HepG2 (cell line): ENCODE results near the gene SMG7. TPM values are rescaled to one million over a fixed set of nuclear protein-coding genes. Genes with fewer than 3 reads are reported as not detected.
A peak's percentile ranks its signal among the peaks of the same experiment; 100 is the strongest.

Experiments
- ADNP ChIP-seq: sonication (generic); formaldehyde crosslinking; IDR thresholded peaks from 2 replicates; pipeline ENCODE4 v1.4.0; 2020; ENCODE audit warnings: missing genetic modification reagents
- AGO2 ChIP-seq: fragments of 200-400 bp; formaldehyde crosslinking; optimal IDR thresholded peaks from 2 replicates; pipeline ENCODE3; 2017; ENCODE audit warnings: mild to moderate bottlenecking, low read depth, low read length, moderate library complexity
- CBX5 ChIP-seq: sonication (generic); formaldehyde crosslinking; IDR thresholded peaks from 2 replicates; pipeline ENCODE4 v1.4.0; 2020; ENCODE audit warnings: missing genetic modification reagents, borderline replicate concordance
- FOXO1 ChIP-seq: sonication (generic); formaldehyde crosslinking; IDR thresholded peaks from 2 replicates; pipeline ENCODE4 v1.4.0; 2020; ENCODE audit warnings: missing genetic modification reagents
- MEIS1 ChIP-seq: sonication (generic); formaldehyde crosslinking; IDR thresholded peaks from 2 replicates; pipeline ENCODE4 v1.9.0; 2021; ENCODE audit warnings: mild to moderate bottlenecking, missing genetic modification reagents, moderate library complexity, borderline replicate concordance
- PHF8 ChIP-seq: sonication (generic); formaldehyde crosslinking; IDR thresholded peaks from 2 replicates; pipeline ENCODE4 v1.5.0; 2020; ENCODE audit warnings: missing genetic modification reagents
- POLR2A ChIP-seq, 2 experiments: IDR thresholded peaks; 2 replicates each; pipeline ENCODE4 v1.6.1; 2011; ENCODE audit warnings: low read depth in 2 of 2, low read length in 2 of 2, mild to moderate bottlenecking in 1 of 2, moderate library complexity in 1 of 2; ENCODE audit not compliant: insufficient read depth in 1 of 2
- YEATS4 ChIP-seq: sonication (generic); formaldehyde crosslinking; IDR thresholded peaks from 2 replicates; pipeline ENCODE4 v1.4.0; 2020; ENCODE audit warnings: missing genetic modification reagents, borderline replicate concordance
- ZNF101 ChIP-seq: sonication (generic); formaldehyde crosslinking; IDR thresholded peaks from 2 replicates; pipeline ENCODE4 v1.4.0; 2020; ENCODE audit warnings: mild to moderate bottlenecking, low read depth, missing genetic modification reagents, borderline replicate concordance
- ZNF230 ChIP-seq: sonication (generic); formaldehyde crosslinking; IDR thresholded peaks from 2 replicates; pipeline ENCODE4 v1.4.0; 2020; ENCODE audit warnings: mild to moderate bottlenecking, missing genetic modification reagents
- ZNF33A ChIP-seq: sonication (generic); formaldehyde crosslinking; IDR thresholded peaks from 2 replicates; pipeline ENCODE4 v1.5.1; 2020; ENCODE audit warnings: missing genetic modification reagents, mild to moderate bottlenecking, moderate library complexity, borderline replicate concordance
- ZNF44 ChIP-seq: sonication (generic); formaldehyde crosslinking; IDR thresholded peaks from 2 replicates; pipeline ENCODE4 v1.5.1; 2020; ENCODE audit warnings: mild to moderate bottlenecking, missing genetic modification reagents
- ZNF816 ChIP-seq: sonication (generic); formaldehyde crosslinking; IDR thresholded peaks from 2 replicates; pipeline ENCODE4 v1.8.0; 2022; ENCODE audit warnings: missing genetic modification reagents, mild to moderate bottlenecking, borderline replicate concordance
- ZNF879 ChIP-seq: sonication (generic); formaldehyde crosslinking; IDR thresholded peaks from 2 replicates; pipeline ENCODE4 v1.8.1; 2023; ENCODE audit warnings: missing genetic modification reagents
- polyA plus RNA-seq, 8 experiments: library from polyadenylated mRNA; depleted of rRNA in 3 of 8; stranded (reverse) in 7 of 8; unstranded in 1 of 8; fragments of >200 nt; fragmentation: Illumina TruSeq in 4 of 8; extraction: Trizol in 4 of 8; gene quantifications; 2 replicates each; pipeline versions ENCODE4 v1.2.1 to v1.2.3, GENCODE V29; 2011 to 2016; ENCODE audit warnings: low read depth in 4 of 8, missing spikeins in 1 of 8, mixed read lengths in 1 of 8; ENCODE audit not compliant: insufficient read depth in 1 of 8
- total RNA-seq, 5 experiments: library from RNA; depleted of rRNA; stranded (reverse); fragments of >200 nt; fragmentation: Illumina TruSeq; extraction: Trizol; gene quantifications; 2 replicates each; pipeline ENCODE4 v1.2.3, GENCODE V29; 2016; ENCODE audit warnings: low read depth in 1 of 5
- TF ChIP-seq, protein P1 (sequence below): sonication (generic); formaldehyde crosslinking; IDR thresholded peaks from 2 replicates; pipeline ENCODE4 v1.4.0; 2020; ENCODE audit warnings: mild to moderate bottlenecking, missing genetic modification reagents
- TF ChIP-seq, protein P2 (sequence below): sonication (generic); formaldehyde crosslinking; conservative IDR thresholded peaks from 2 replicates; pipeline ENCODE4 v1.4.0; 2020; ENCODE audit warnings: mild to moderate bottlenecking, missing genetic modification reagents, moderate library complexity
- TF ChIP-seq, protein P3 (sequence below): sonication (generic); formaldehyde crosslinking; IDR thresholded peaks from 2 replicates; pipeline ENCODE4 v1.5.1; 2020; ENCODE audit warnings: missing genetic modification reagents, mild to moderate bottlenecking, borderline replicate concordance
- TF ChIP-seq, protein P4 (sequence below): sonication (generic); formaldehyde crosslinking; IDR thresholded peaks from 2 replicates; pipeline ENCODE4 v1.5.1; 2020; ENCODE audit warnings: missing genetic modification reagents, mild to moderate bottlenecking, borderline replicate concordance
- TF ChIP-seq, protein P5 (sequence below): IDR thresholded peaks from 2 replicates; pipeline ENCODE4 v1.6.1; 2016; ENCODE audit warnings: missing genetic modification reagents, missing compliant biosample characterization

The SMG7 gene
- total and polyA plus RNA-seq, 2 of the 13 experiments (the other 11 are each of a cell fraction or from before 2014, with no cell fraction given): 14.9 to 27.9 TPM

DNA sequence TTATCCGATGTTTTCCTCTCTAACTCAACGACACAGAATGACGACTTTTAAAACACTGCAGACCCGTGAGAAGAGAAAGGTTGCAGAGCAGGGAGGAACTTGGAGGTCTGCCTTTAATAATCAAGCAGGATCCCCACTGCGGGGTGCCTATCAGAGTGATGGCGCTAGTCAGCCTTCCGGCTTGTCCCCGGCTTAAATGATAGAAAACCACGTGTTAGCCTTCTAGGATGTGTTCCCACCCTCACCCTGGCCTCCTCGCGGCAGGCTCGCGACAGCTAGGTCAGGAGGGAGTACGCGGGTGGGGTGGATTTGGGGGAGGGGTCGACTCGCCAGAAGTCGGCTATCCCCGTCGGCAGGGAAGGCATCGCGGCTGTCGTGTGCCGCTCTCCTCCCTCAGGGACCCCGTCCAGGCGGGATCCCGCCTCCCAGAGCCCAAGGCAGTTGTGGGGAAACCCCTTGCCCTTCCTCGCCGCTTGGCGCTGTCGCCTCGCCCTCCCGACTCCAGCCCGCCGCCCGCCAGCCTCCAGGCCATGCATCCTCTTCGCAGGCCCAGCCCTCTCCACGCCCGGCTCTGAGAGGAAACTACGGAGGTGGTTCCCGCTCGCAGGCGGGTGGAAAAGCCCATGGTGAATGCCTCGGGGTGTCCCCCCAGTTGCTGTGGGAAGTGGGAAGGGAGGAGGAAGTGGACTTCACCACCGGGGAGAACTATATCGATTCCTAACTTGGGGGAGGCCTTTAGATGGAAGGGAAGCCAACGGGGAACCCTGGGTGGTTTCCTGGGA lies 1.1 kb upstream of the SMG7 start (continued):
- peak; percentile 69; the same call in 1 of the 2 replicates for TF ChIP-seq PHF8 (CRISPR knock-in tag)
- TF ChIP-seq, protein P1, sequence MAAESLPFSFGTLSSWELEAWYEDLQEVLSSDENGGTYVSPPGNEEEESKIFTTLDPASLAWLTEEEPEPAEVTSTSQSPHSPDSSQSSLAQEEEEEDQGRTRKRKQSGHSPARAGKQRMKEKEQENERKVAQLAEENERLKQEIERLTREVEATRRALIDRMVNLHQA (CRISPR knock-in tag): no peak
- TF ChIP-seq, protein P2, sequence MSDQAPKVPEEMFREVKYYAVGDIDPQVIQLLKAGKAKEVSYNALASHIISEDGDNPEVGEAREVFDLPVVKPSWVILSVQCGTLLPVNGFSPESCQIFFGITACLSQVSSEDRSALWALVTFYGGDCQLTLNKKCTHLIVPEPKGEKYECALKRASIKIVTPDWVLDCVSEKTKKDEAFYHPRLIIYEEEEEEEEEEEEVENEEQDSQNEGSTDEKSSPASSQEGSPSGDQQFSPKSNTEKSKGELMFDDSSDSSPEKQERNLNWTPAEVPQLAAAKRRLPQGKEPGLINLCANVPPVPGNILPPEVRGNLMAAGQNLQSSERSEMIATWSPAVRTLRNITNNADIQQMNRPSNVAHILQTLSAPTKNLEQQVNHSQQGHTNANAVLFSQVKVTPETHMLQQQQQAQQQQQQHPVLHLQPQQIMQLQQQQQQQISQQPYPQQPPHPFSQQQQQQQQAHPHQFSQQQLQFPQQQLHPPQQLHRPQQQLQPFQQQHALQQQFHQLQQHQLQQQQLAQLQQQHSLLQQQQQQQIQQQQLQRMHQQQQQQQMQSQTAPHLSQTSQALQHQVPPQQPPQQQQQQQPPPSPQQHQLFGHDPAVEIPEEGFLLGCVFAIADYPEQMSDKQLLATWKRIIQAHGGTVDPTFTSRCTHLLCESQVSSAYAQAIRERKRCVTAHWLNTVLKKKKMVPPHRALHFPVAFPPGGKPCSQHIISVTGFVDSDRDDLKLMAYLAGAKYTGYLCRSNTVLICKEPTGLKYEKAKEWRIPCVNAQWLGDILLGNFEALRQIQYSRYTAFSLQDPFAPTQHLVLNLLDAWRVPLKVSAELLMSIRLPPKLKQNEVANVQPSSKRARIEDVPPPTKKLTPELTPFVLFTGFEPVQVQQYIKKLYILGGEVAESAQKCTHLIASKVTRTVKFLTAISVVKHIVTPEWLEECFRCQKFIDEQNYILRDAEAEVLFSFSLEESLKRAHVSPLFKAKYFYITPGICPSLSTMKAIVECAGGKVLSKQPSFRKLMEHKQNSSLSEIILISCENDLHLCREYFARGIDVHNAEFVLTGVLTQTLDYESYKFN (CRISPR knock-in tag): no peak; the same call in 1 of the 2 replicates
- TF ChIP-seq YEATS4 (CRISPR knock-in tag): 0 out of 2 replicates have a peak, but pooled peaks have one; percentile 20
- TF ChIP-seq CBX5: no peak; the same call in 1 of the 2 replicates
- no peak; the same call in 1 of the 2 replicates for TF ChIP-seq ZNF44 (CRISPR knock-in tag)
- no peak for TF ChIP-seq ZNF230 (CRISPR knock-in tag)
- peak; percentile 43 for TF ChIP-seq MEIS1
- no peak for TF ChIP-seq ZNF101 (CRISPR knock-in tag)
- TF ChIP-seq FOXO1 (CRISPR knock-in tag): no peak
- TF ChIP-seq ZNF879 (CRISPR knock-in tag): peak; percentile 69; the same call in 1 of the 2 replicates
- TF ChIP-seq, protein P3, sequence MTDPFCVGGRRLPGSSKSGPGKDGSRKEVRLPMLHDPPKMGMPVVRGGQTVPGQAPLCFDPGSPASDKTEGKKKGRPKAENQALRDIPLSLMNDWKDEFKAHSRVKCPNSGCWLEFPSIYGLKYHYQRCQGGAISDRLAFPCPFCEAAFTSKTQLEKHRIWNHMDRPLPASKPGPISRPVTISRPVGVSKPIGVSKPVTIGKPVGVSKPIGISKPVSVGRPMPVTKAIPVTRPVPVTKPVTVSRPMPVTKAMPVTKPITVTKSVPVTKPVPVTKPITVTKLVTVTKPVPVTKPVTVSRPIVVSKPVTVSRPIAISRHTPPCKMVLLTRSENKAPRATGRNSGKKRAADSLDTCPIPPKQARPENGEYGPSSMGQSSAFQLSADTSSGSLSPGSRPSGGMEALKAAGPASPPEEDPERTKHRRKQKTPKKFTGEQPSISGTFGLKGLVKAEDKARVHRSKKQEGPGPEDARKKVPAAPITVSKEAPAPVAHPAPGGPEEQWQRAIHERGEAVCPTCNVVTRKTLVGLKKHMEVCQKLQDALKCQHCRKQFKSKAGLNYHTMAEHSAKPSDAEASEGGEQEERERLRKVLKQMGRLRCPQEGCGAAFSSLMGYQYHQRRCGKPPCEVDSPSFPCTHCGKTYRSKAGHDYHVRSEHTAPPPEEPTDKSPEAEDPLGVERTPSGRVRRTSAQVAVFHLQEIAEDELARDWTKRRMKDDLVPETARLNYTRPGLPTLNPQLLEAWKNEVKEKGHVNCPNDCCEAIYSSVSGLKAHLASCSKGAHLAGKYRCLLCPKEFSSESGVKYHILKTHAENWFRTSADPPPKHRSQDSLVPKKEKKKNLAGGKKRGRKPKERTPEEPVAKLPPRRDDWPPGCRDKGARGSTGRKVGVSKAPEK (CRISPR knock-in tag): peak; percentile 8; the same call in 1 of the 2 replicates
- peak; percentile 40; the same call in 1 of the 2 replicates for TF ChIP-seq ZNF816
- TF ChIP-seq AGO2: peak; percentile 86
- TF ChIP-seq, protein P4, sequence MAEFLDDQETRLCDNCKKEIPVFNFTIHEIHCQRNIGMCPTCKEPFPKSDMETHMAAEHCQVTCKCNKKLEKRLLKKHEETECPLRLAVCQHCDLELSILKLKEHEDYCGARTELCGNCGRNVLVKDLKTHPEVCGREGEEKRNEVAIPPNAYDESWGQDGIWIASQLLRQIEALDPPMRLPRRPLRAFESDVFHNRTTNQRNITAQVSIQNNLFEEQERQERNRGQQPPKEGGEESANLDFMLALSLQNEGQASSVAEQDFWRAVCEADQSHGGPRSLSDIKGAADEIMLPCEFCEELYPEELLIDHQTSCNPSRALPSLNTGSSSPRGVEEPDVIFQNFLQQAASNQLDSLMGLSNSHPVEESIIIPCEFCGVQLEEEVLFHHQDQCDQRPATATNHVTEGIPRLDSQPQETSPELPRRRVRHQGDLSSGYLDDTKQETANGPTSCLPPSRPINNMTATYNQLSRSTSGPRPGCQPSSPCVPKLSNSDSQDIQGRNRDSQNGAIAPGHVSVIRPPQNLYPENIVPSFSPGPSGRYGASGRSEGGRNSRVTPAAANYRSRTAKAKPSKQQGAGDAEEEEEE (CRISPR knock-in tag): no peak
- peak; percentile 47 to 68; a peak in 2 of 4 replicates for TF ChIP-seq POLR2A (IDR thresholded peaks at IDR 0.05; ENCODE audit: insufficient read depth in 1 of 2, low read depth in 2 of 2, low read length in 2 of 2)
- TF ChIP-seq ZNF33A: no peak
- TF ChIP-seq, protein P5, sequence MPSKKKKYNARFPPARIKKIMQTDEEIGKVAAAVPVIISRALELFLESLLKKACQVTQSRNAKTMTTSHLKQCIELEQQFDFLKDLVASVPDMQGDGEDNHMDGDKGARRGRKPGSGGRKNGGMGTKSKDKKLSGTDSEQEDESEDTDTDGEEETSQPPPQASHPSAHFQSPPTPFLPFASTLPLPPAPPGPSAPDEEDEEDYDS: peak; percentile 45; the same call in 1 of the 2 replicates
- TF ChIP-seq ADNP (CRISPR knock-in tag): no peak
